ENCODE results near the gene VDAC1. TPM values are rescaled to one million over a fixed set of nuclear protein-coding genes. Genes with fewer than 3 reads are reported as not detected.
"Not testable (repeated sequence)": the region's sequence is repeated elsewhere in the genome, so short reads cannot be mapped to it uniquely, and the experiment has no call there.

VDAC1 gene
- polyA plus RNA-seq, 3 donors: 184 to 202 (median 187) TPM

GRCh38 chr5:134037160-134037559 is 32.4 kb upstream of the VDAC1 start:
- no peak for DNase-seq (ENCODE audit: extremely low read depth in 1 of 11, low read depth in 9 of 11, low spot score in 4 of 11)

DNA sequence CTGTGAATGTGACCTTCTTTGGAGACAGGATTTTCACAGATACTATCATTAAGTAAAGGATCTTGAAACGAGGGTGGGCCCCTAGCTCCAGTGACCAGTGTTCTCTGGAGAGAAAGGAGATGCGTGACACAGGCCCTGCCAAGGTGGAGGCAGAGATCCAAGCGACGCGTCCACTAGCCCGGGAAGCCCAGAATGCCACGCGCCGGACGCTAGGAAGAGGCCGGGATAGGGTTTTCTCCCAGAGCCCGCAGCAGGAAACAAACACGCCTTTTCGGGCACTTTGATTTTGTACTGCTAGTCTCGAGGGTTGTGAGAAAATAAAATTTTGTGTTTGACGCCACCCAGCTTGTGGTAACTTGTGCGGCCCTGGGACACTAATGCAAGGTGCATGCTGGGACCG is 29.6 kb upstream of the VDAC1 start:
- no peak for DNase-seq (ENCODE audit: extremely low read depth in 1 of 11, low read depth in 9 of 11, low spot score in 4 of 11)

- not testable (repeated sequence) for DNase-seq (ENCODE audit: extremely low read depth in 1 of 11, low read depth in 9 of 11, low spot score in 4 of 11)
Measured at GRCh38 chr5:134030303-134030964, 25.7 kb upstream of the VDAC1 start.

GRCh38 chr5:134029156-134029555 is 24.4 kb upstream of the VDAC1 start:
- DNase-seq (ENCODE audit: extremely low read depth in 1 of 11, low read depth in 9 of 11, low spot score in 4 of 11): no peak

DNA sequence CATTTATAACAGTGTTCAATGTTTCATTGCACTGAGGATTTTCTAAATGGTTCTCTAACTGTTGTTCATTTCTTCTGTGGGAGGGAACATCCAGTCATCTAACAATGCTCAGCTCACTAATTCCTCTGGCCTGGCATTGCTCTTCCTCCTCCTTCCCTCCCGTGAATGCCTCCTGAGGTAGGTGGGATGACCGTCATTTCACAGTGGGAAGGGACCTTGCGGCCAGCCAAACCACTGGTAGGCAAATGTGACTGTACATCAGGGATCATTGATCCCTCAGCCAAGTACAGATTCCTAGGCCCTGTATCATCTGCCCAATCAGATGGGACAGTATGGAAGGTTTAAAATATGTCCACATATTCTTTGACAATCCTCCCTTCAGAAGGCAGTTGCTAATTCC is 23.7 kb upstream of the VDAC1 start:
- DNase-seq (ENCODE audit: extremely low read depth in 1 of 11, low read depth in 9 of 11, low spot score in 4 of 11): no peak

- no peak for DNase-seq (ENCODE audit: extremely low read depth in 1 of 11, low read depth in 9 of 11, low spot score in 4 of 11)
Measured at GRCh38 chr5:134027288-134027615, 22.5 kb upstream of the VDAC1 start.

DNA sequence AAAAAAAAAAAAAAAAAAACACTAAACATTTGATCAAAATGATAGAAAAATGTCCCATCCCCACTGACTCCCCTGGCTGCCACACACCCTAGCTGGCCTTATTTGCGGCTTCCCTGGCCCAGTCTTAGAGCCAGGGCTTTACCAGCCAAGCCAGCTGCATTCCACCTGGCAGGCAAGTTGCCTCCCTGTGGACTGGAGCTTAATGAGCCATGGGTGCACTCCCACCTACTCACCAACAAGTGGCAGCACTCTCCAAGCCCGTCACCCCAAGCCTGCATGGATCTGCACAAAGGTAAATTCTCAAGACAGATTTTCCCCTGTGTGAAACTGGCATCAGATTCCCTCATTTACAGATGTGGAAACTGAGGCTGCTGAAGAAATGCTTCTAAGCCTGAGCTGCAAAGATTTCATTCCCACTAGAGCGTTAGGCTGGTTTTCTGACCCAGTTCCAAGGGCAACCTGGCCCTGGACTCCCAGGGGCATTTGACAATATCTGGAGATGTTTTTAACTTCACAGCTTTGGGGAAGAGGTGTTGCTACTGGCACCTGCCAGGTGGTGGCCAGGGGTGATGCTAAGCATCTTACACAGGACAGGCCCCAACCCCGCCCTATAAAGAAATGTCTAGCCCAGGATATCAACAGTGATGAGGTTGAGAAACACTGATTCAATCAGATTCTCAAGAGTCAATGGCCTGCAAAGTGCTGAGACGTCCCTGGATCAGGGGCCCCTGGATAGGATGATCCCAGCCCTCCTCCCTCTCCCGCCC is 21.9 kb upstream of the VDAC1 start:
- DNase-seq (ENCODE audit: extremely low read depth in 1 of 11, low read depth in 9 of 11, low spot score in 4 of 11): peak in 10 of 11 donors; percentile 35 to 78 (median 62)

GRCh38 chr5:134025786-134026185 is 21.0 kb upstream of the VDAC1 start:
- DNase-seq (ENCODE audit: extremely low read depth in 1 of 11, low read depth in 9 of 11, low spot score in 4 of 11): no peak

- DNase-seq (ENCODE audit: extremely low read depth in 1 of 11, low read depth in 9 of 11, low spot score in 4 of 11): no peak
Measured at GRCh38 chr5:134024811-134025210, 20.0 kb upstream of the VDAC1 start.

DNA sequence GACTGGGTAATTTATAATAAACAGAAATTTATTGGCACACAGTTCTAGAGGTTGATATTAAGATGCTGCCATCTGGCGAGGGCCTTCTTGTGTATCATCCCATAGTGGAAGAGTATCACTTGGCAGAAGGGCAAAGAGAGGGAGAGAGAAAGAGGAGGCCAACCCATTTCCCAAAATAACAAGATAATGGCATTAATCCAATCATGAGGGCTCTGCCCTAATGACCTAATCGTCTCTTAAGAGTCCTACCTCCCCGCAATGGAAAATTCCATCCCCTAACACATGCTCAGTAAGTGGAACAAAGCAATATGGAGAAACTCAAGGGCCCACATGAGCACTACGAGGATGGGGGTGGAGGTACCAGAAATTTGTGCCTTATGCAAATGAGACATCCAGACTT is 17.6 kb upstream of the VDAC1 start:
- no peak for DNase-seq (ENCODE audit: extremely low read depth in 1 of 11, low read depth in 9 of 11, low spot score in 4 of 11)

DNA sequence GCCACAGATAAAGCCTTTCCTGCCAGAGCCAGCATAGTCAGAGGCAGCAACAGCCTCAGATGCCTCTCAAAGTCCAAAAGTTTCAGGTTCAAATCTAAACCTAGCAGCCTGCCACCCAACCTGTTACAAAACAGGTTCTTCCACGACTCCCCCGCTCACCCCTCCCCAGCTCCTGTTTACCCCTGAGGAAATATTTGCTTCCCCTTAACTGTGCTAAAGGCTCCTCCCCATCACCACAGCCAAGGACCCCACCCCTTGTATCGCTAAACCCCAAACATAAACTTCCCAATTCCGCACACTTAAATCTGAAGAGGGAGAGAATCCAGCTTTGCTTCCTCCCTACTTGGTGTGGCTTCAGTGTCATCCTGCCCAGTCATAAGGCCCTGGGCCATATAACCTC is 15.4 kb upstream of the VDAC1 start:
- DNase-seq (ENCODE audit: extremely low read depth in 1 of 11, low read depth in 9 of 11, low spot score in 4 of 11): no peak

DNA sequence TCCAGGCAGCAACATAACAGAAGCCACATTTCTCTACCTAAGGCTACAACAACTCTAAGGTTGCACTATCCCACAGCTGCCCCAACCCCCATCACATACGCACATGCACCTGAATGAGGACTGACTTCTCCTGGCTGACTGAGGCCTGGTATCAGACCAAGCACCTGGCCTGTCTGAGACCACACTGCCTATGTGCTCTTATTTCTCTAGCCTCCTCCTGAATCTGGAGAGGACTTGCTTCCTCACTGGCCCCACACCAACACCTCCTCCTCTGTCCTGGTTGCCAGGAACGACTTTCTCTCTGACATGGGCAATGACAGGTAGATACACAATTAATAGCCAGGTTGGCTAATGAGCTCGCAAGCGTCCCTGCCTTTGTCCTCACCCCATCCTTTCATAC is 14.9 kb upstream of the VDAC1 start:
- no peak for DNase-seq (ENCODE audit: extremely low read depth in 1 of 11, low read depth in 9 of 11, low spot score in 4 of 11)

DNA sequence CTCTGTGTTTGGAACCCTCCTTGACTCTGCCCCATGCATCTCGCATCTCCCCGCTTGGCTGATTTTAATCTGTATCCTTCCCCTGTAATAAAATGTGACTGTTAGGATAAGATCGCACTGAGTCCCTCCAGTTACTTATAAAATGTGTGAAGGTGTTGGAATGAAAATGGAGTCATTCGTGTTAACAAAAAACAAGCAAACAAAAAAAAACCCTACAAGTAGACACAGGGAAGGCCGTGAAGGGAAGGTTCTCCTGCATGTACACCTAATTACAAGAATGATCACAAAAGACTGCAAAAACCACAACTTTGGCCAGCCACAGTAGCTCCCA is 14.2 kb upstream of the VDAC1 start:
- no peak for DNase-seq (ENCODE audit: extremely low read depth in 1 of 11, low read depth in 9 of 11, low spot score in 4 of 11)

DNA sequence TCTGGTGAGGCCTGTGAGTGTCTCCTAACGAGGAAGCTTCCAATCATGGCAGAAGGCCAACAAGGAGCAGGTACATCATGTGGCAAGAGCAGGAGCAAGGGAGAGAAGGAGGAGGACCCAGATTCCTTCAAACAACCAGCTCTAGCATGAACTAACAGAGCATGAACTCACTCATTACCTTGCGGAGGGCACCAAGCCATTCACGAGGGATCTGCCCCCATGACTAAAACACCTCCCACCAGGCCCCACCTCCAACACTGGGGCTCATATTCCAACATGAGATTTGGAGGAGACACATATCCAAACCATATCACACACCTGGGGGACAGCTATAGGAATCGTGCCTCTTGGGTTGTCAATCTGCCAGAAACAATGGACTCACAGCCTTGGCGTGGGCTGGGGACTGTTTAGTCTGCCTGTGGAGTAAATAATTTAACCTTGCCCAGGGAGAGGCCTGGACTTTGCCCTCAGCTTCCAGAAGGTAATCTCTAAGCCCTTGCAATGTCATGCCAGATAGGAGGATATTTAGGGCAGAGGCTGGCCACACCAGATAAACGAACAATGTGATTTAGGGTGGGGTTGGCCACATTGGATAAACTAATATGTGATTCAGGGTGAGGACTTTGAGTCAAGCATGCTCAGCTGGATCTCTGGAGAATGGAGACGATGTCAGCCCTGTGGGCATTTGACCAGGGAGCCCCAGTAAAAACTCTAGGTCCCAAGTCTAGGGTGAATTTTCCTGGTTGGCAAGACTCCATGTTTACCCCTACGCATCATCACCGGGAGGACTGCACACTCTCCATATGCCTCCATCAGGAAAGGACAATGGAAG is 13.6 kb upstream of the VDAC1 start:
- no peak for DNase-seq (ENCODE audit: extremely low read depth in 1 of 11, low read depth in 9 of 11, low spot score in 4 of 11)

- DNase-seq (ENCODE audit: extremely low read depth in 1 of 11, low read depth in 9 of 11, low spot score in 4 of 11): no peak
Measured at GRCh38 chr5:134008266-134008749, 3.5 kb upstream of the VDAC1 start.

DNA sequence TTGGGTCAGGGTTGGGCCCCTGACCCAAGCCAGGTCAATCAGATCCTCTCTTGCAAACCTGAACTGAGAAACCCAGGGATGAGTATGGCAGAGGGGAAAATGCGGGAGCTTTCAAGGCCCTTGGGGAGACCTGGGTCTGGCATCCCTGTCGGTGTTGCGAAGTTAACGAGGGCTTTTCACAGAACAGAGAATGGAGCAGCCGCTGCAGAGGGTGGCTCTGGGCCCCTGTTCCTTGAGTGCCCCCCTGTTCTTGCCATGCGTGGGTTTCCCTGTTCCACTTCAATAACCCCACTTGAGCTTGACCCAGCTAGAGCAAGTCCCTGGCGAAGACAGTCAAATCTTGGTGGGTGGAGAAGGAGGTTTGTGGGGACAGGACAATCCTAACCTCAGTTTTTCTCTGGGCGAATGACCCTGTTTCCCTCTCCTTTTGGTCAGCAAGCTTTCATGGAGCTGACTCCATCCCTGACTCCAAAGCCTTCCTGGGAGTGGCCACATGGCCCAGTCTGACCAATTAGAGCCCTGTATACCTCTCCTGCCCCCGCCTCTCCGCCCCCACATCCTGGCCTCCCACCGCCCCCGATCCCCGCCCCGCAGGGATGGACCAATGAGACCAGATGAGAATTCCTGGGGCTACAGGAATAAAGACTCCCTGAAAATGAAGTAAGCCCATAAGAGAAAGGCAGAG is 2.9 kb upstream of the VDAC1 start:
- DNase-seq (ENCODE audit: extremely low read depth in 1 of 11, low read depth in 9 of 11, low spot score in 4 of 11): no peak

GRCh38 chr5:134006115-134006514 is 1.3 kb upstream of the VDAC1 start:
- no peak for DNase-seq (ENCODE audit: extremely low read depth in 1 of 11, low read depth in 9 of 11, low spot score in 4 of 11)

DNA sequence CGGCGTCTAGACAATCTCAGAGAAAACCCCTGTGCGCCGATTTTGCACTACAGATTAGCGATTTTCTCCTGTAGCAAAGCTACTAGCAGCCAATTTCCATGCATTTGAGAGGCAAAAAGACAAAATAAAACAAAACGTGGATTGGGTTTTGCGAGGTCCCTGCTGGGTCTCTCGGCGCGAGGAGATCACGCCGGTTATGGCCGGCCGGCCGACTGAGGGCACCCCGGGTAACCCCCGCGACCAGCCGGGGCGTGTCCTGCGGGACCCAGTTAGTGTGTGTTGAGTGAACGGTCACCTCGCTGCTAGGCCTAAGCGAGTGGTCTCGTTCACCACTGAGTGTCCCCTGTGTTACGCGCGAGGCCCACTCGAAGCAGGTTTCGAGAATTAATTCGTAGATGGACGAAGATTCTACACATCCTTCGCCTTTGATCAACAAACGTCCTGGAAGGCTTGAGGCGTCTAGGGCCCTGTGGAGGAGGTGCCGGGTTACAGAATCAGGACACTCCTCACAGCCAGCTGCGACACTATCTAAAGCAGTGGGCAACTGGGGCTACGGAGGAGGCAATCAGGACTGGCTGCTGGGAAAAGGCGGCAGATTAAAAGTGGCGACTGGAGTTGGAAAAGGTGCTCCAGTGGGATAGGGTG is 764 bp upstream of the VDAC1 start:
- DNase-seq (ENCODE audit: extremely low read depth in 1 of 11, low read depth in 9 of 11, low spot score in 4 of 11): peak in 7 of 11 donors; percentile 20 to 49 (median 30)

All from renal cortex interstitium (tissue), 11 donors.